Thyroid gland (tissue), 4 donors: Measurements from ENCODE around the gene OR52H1.

Source experiments
- POLR2A ChIP-seq, 2 donors: fragments of 450-650 bp; IDR thresholded peaks; one replicate each; pipeline ENCODE4 v1.6.1; 2017; ENCODE audit warnings: antibody characterized with exemption in 2 of 2, mild to moderate bottlenecking in 2 of 2, moderate library complexity in 1 of 2
- TF ChIP-seq, protein P1 (sequence below), 6 experiments: fragments of 200-600 bp in 3 of 6; fragments of 450-650 bp in 3 of 6; sonication (generic) in 3 of 6; IDR thresholded peaks; one replicate each; pipeline ENCODE4 v1.5.1; 2016 to 2019; ENCODE audit warnings: antibody characterized with exemption in 6 of 6, mild to moderate bottlenecking in 2 of 6, inconsistent platforms in 1 of 6, moderate library complexity in 1 of 6

DNA sequence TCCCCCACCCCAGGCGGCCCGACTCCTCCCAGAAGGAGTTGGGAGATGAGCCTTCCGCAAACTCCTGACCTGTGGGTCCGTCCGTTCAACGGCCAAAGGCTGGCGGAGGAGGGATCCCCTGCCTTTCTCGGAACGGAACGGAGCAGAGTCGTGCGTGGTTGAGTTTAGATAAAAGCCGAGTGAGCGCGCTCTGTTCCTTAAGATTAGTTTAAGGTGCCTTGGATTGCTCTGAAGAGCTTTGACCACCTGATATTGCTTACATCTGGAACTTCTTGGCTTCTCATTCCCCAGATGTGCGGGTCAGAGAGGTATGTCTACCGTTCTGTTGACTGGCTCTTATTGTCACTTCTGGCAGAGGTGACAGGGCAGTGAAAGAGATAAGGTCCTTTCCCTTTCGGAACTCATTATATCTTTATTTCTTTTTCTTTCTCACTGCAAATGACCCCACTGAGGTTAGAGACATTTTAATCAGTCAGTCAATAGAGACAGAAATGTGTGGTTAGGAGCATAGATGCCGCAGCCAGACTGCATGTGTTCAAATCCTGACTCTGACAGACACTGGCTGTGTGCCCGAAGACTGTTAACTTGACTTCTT is 48.4 kb upstream of the OR52H1 start, which contains the start of gene TRIM6:
- TF ChIP-seq, protein P1, sequence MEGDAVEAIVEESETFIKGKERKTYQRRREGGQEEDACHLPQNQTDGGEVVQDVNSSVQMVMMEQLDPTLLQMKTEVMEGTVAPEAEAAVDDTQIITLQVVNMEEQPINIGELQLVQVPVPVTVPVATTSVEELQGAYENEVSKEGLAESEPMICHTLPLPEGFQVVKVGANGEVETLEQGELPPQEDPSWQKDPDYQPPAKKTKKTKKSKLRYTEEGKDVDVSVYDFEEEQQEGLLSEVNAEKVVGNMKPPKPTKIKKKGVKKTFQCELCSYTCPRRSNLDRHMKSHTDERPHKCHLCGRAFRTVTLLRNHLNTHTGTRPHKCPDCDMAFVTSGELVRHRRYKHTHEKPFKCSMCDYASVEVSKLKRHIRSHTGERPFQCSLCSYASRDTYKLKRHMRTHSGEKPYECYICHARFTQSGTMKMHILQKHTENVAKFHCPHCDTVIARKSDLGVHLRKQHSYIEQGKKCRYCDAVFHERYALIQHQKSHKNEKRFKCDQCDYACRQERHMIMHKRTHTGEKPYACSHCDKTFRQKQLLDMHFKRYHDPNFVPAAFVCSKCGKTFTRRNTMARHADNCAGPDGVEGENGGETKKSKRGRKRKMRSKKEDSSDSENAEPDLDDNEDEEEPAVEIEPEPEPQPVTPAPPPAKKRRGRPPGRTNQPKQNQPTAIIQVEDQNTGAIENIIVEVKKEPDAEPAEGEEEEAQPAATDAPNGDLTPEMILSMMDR (IDR thresholded peaks at IDR 0.05): no peak
- TF ChIP-seq POLR2A (IDR thresholded peaks at IDR 0.05): peak in 1 of 2 donors; percentile 40
